Fibroblast of peridontal ligament (primary cell): Measurements from ENCODE around the gene CC2D1B.
"Not testable (repeated sequence)": the region's sequence is repeated elsewhere in the genome, so short reads cannot be mapped to it uniquely, and the experiment has no call there.

Source experiments
- DNase-seq: peaks from one replicate; pipeline ENCODE4 v3.0.0-alpha.2; 2010; ENCODE audit errors: extremely low read depth

CC2D1B gene

GRCh38 chr1:52365746-52366516 lies at the start of gene CC2D1B:
Gene CC2D1B, minus strand, starts transcription at chr1:52366205. Its CDS starts 1,585 bp downstream, at chr1:52364620.
- peak; percentile 92 for DNase-seq

DNA sequence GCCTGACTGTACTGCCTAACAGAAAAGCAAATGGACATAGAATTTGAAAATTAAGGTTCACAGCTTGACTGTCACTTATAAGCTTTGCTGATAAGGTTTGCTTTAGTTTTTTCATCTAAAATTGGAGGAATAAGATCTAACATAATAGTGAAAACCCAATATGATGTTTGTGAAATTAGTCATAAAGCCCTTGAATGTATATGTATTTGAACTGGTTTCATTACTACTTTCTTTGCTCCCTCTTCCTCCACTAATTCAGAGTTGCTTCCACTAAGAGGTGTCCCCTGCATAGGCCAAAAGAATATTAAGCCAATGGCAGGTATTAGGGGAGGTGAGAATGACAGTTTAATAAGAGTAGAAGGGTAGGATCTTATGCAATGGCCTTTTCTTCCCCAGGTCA lies 48.9 kb upstream of the CC2D1B start:
- DNase-seq = no peak

DNA sequence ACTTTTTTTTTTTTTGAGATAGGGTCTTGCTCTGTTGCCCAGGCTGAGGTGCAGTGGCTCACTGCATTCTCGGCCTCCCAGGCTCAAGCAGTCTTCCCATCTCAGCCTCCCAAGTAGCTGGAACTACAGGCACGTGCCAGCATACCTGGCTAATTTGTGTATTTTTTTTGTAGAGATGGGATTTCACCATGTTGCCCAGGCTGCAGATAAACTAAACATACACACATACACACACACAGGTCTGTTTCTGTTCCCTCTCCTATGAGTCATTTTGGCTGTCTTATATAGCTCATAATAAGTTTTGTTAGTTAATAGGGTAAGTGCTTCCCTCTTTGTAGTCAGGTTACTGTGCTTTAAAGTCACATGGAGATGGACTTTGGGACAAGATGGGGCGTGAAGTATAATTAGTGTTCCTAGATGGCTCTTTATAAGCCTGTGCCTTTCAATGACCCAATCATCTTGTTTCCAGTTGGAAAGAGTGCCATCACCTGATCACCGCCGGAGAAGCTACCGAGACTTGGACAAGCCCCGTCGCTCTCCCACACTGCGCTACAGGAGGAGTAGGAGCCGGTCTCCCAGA lies 47.5 kb upstream of the CC2D1B start:
- DNase-seq = peak; percentile 7

- DNase-seq = no peak
Observed at GRCh38 chr1:52404975-52405338, 39.0 kb upstream of the CC2D1B start.

DNA sequence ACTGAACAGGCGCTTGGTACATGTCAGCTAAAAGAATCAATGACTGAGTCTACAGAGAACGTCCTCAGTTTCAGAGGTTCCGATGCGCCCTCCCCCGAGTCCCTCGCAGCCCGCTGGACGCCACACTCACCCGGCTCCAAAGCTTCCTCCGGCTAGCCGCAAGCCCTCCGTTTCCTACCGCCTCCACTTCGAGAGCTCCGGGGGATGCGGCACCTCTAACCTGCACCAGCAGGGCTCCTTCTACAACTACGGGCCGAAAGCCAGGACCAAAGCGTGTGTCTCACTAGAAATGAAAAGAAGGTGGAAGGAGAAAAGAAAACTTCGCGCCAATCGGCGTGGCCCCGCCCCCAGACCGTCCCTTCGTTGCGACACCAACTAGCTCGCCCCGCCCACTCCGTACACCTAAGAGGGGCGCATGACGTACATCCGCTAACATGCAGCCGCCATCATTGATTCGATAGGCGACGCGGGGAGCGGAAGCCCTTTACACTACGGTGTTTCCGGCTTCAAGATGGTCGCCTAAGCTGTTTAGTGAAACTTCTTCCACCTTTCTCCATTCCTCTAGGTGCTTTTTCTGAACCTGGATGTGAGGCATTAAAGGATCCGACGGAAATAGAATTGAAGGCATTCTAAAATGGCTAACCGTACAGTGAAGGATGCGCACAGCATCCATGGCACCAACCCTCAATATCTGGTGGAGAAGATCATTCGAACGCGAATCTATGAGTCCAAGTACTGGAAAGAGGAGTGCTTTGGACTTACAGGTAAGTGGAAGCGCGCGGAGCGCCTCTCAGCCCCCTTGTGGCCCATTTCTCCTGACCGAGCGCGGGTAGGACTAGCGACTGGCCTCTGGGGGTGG lies 38.3 kb upstream of the CC2D1B start, which contains the start of the genes ORC1 and PRPF38A:
Gene ORC1, minus strand, starts transcription at position 308 of the 859 bp plus-strand sequence. CDS start 2,200 bp downstream, outside the sequence.
Gene PRPF38A, plus strand, starts transcription at position 487 of the 859 bp plus-strand sequence. Its CDS starts 148 bp downstream, at position 635.
- DNase-seq = peak; percentile 96

DNA sequence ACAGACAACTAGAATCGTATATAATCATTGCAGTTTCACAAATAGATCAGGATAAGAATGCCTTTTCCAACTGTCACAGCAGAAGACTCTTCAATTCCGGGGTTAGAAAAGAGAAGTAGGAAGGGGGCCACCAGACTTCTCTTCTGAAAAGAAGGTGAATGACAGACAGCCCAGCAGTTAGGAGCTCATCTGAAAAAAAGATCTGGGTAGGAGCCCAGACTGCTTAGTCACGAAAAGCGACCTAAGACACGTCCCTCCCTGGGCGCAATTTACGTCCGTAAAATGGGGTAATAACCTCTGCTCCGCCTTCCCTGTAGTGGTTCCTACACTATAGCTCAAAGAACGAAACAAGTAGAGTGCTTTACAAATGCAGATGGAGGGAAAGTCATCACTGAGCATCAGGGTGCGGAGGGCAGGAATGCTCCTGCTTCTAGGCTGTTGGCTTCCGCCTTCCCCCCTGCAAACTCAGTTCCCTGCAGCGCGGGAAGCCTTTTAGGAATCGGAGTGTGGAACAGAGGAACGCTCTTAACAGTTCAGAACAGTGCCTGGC lies 37.6 kb upstream of the CC2D1B start:
- peak; percentile 73 for DNase-seq

DNA sequence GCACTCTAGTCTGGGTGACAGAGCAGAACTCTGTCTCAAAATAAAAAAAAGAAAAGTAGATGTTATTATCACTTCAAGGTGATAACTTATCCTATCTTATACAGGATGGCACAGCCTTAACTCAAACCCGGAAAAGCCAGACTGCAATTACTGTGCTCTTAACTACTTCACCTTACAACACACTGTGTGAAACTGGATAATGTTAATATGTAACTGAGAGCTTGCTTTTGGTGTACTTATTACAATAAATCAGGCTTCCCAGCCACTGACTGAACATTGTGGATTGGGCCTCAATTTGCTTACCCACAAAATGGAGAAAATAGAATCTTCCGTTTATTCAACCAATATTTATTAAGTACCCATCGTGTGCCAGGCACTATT lies 36.8 kb upstream of the CC2D1B start:
- DNase-seq = no peak

- DNase-seq = no peak
Observed at GRCh38 chr1:52400131-52400530, 34.1 kb upstream of the CC2D1B start.

DNA sequence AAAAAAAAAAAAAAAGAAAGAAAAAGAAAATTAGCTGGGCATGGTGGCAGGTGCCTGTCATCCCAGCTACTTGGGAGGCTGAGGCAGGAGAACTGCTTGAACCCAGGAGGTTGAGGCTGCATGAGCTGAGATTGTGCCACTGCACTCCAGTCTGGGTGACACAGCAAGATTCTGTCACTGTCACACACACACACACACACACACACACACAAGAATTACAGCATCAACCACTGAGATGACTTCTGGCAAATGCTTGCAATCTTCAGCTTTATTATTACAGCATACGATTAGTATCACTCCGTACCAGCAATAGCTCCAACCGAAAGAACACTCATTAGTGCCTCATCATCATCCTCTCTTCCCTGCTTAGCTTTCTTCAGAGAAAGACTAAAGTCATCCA lies 33.6 kb upstream of the CC2D1B start:
- no peak for DNase-seq

DNA sequence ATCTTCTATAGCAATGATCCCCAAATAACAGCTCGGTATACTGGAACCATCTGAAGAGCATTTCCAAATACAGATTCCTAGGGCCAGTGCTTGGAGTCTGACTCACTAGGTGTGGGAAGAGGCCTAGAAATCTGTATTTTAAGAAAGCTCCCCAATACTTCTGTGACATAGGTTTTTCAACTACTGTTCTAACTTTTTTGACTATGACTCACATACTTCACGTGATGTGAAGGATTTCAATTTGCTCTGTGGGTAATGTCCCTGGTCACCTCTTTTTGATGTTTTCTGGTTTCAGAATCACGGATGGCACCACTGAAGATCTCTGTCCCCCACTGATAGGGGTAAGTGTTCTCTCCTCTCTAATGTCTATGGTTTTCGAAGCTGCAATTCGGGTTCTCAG lies 27.2 kb upstream of the CC2D1B start:
- no peak for DNase-seq

GRCh38 chr1:52386458-52386857 lies 20.5 kb upstream of the CC2D1B start:
- no peak for DNase-seq

DNA sequence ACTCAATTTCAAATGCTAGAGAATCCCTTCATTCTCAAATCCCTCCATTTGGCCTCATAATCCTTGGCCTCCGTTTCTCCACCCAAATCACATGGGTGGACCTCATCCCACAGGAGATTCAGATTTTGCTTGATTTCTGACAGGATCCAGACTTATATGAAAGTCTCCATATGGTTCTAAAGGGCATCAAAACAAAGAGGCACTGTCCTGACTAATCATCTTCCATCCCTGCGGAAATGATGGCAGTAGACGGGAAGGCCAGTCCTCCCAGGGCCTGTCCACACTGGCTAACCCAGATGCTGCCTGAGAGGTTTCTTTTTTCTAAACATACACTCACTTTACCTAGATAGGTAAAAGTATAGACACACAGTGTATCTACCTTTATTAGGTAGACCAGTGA lies 19.4 kb upstream of the CC2D1B start:
- no peak for DNase-seq

DNA sequence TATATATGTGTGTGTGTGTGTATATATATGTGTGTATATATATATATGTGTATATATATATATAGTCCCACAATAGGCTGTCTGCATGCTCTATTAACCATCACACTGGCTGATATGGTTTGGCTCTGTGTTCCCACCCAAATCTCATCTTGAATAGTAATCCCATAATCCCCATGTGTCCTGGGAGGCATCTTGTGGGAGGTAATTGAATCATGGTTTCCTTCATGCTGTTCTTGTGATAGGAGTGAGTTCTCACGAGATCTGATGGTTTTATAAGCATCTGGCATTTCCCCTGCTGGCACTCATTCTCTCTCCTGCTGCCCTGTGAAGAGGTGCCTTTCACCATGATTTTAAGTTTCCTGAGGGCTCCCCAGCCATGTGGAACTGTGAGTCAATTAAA lies 3.8 kb upstream of the CC2D1B start:
- not testable (repeated sequence) for DNase-seq

DNA sequence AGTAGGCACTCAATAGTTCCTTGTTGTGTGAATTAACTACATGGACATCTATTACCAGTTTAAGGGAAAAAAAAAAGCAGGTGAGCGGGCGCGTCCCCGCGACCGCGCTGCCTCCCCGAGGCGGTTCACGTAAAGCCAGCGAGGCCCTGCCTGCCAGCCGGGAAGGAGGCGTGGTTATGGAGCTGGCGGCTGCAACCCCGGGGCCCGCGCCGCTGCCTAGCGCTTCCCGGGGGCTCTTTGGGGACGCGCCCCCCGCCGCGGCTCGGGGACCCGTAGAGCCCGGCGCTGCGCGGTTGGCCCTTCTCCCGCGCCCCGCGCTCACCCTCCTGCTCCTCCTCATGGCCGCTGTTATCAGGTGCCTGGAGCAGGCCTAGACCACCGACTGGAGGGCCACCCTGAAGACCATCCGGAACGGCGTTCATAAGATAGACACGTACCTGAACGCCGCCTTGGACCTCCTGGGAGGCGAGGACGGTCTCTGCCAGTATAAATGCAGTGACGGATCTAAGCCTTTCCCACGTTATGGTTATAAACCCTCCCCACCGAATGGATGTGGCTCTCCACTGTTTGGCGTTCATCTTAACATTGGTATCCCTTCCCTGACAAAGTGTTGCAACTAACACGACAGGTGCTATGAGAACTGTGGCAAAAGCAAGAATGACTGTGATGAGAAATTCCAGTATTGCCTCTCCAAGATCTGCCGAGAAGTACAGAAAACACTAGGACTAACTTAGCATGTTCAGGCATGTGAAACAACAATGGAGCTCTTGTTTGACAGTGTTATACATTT lies 2.6 kb upstream of the CC2D1B start:
- peak; percentile 19 for DNase-seq

GRCh38 chr1:52367272-52367671 lies 1.3 kb upstream of the CC2D1B start:
- no peak for DNase-seq

DNA sequence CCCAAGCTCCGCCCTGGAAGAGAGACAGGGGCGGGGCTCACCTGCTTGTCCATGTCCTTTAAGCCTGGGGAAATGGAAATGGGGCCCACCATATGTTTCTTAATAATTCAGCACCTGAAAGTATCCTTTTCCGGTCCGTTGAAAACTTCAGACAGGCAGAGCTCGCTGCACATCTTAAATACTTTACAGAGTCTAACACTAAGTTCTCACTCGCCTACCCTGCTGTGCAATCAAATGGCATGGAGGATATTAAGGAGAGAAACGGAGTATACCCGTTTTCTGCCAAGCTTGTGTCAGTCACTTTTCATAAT lies 467 bp upstream of the CC2D1B start:
- DNase-seq = no peak

GRCh38 chr1:52365071-52365745 lies 797 bp downstream of the CC2D1B start:
- DNase-seq = peak; percentile 73

GRCh38 chr1:52364235-52364839 lies 1.7 kb downstream of the CC2D1B start:
- no peak for DNase-seq

DNA sequence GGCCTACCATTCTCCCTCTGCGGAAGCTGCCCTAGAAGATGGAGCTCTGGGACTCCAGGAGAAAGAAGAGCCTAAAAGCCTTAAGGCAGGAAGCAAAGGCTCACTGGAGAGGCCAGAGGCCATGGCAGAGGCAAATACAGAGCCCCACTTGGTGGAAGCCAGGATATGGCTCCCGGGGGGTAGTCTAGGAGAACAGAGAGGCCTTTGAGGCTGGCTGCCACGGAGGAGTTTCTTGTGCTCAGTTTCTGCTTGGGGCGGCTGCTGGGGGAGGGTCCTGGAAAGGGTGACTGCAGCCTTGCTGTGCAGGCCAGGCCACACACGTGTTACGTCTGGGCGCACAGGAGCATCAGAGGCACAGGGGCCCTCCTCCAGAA lies 5.4 kb downstream of the CC2D1B start:
- DNase-seq = no peak
